A549 (cell line): ENCODE measurements around the gene EOGT. TPM values are rescaled to one million over a fixed set of nuclear protein-coding genes. Genes with fewer than 3 reads are reported as not detected.

Experiments
- ATAC-seq, 2 experiments: fragments of 200-7000 bp in 1 of 2; fragments of >200 bp in 1 of 2; cut with Nextera tagmentation in 1 of 2; cut with Tn5 transposase in 1 of 2; 3 replicates each; pipeline versions ENCODE4 v1.8.0 to v1.9.1; 2018 to 2020; ENCODE audit warnings: mild to moderate bottlenecking in 1 of 2, moderate library complexity in 1 of 2
- CTCF ChIA-PET: fragments of 300-600 bp; sonication (Branson Sonifier 250); formaldehyde crosslinking; extraction: SDS; loops from one replicate; lab custom pipeline; 2021; ENCODE audit warnings: antibody characterized with exemption, inconsistent platforms; lab: Yijun Ruan, JAX
- POLR2A ChIA-PET: fragments of 350-600 bp; formaldehyde crosslinking; extraction: SDS; loops from one replicate; lab custom pipeline; 2021; ENCODE audit warnings: antibody characterized with exemption, inconsistent platforms; lab: Yijun Ruan, JAX
- DNase-seq, 2 experiments: peaks; one replicate each; pipeline versions ENCODE4 v3.0.0 to v3.0.0-alpha.2; 2011 to 2016; ENCODE audit warnings: low read depth in 1 of 2, low spot score in 1 of 2
- FAIRE-seq: peaks from 2 replicates; lab custom pipeline; 2011; peaks lifted over from hg19 to GRCh38; lab: Jason Lieb, UNC
- H3K27ac ChIP-seq, 2 experiments: fragments of >200 bp; sonication (Bioruptor Twin); formaldehyde crosslinking; 3 replicates each; pipeline ENCODE4 v1.5.1; 2016 to 2017
- H3K4me1 ChIP-seq: fragments of >200 bp; sonication (Bioruptor Twin); formaldehyde crosslinking; 3 replicates; pipeline ENCODE4 v1.6.1; 2016
- H3K4me2 ChIP-seq: fragments of >200 bp; sonication (Bioruptor Twin); formaldehyde crosslinking; 3 replicates; pipeline ENCODE4 v1.6.1; 2016
- H3K4me3 ChIP-seq: fragments of >200 bp; sonication (Bioruptor Twin); formaldehyde crosslinking; 3 replicates; pipeline ENCODE4 v1.5.1; 2016
- H3K9me3 ChIP-seq: fragments of >200 bp; sonication (Bioruptor Twin); formaldehyde crosslinking; 3 replicates; pipeline ENCODE4 v1.6.1; 2016
- BCL3 ChIP-seq: fragments of >200 bp; sonication (Bioruptor Twin); formaldehyde crosslinking; IDR thresholded peaks from 3 replicates; pipeline ENCODE4 v1.6.1; 2016
- BHLHE40 ChIP-seq: IDR thresholded peaks from 2 replicates; pipeline ENCODE4 v1.6.1; 2012; ENCODE audit warnings: low read depth, low read length, inconsistent platforms
- CBX8 ChIP-seq: fragments of 200-600 bp; sonication (generic); IDR thresholded peaks from 2 replicates; pipeline ENCODE4 v1.6.1; 2016
- CHD2 ChIP-seq: fragments of 150-350 bp; IDR thresholded peaks from 2 replicates; pipeline ENCODE4 v1.6.1; 2014; ENCODE audit warnings: low read length; ENCODE audit not compliant: partially characterized antibody
- CHD4 ChIP-seq: fragments of 200-600 bp; sonication (generic); IDR thresholded peaks from 2 replicates; pipeline ENCODE4 v1.6.1; 2016; ENCODE audit warnings: antibody characterized with exemption, mild to moderate bottlenecking, borderline replicate concordance
- EHF ChIP-seq: fragments of 250-450 bp; sonication (Bioruptor Pico); IDR thresholded peaks from 2 replicates; pipeline ENCODE4 v1.5.0; 2020; ENCODE audit warnings: mild to moderate bottlenecking
- EHMT2 ChIP-seq: fragments of 200-600 bp; sonication (generic); IDR thresholded peaks from 2 replicates; pipeline ENCODE4 v1.6.1; 2016; ENCODE audit warnings: antibody characterized with exemption, low read depth, mild to moderate bottlenecking, moderate library complexity
- HEYL ChIP-seq: fragments of 250-450 bp; sonication (Bioruptor Pico); IDR thresholded peaks from 2 replicates; pipeline ENCODE4 v1.8.0; 2021; ENCODE audit warnings: mild to moderate bottlenecking, moderate library complexity
- HOXB13 ChIP-seq: fragments of 250-450 bp; sonication (Bioruptor Pico); IDR thresholded peaks from 2 replicates; pipeline ENCODE4 v1.5.0; 2020; ENCODE audit warnings: low read depth, mild to moderate bottlenecking, moderate library complexity
- KDM5A ChIP-seq: fragments of 200-600 bp; sonication (generic); IDR thresholded peaks from 2 replicates; pipeline ENCODE4 v1.6.1; 2016; ENCODE audit warnings: antibody characterized with exemption, mild to moderate bottlenecking
- MAFK ChIP-seq: fragments of 450-650 bp; IDR thresholded peaks from 2 replicates; pipeline ENCODE4 v1.6.1; 2014; ENCODE audit not compliant: partially characterized antibody
- MAX ChIP-seq: IDR thresholded peaks from 2 replicates; pipeline ENCODE4 v1.6.1; 2012
- MAZ ChIP-seq: fragments of 150-350 bp; IDR thresholded peaks from 2 replicates; pipeline ENCODE4 v1.6.1; 2014; ENCODE audit warnings: antibody characterized with exemption, low read depth, low read length, borderline replicate concordance
- MYC ChIP-seq: IDR thresholded peaks from 2 replicates; pipeline ENCODE4 v1.6.1; 2012; ENCODE audit warnings: mild to moderate bottlenecking, inconsistent platforms, low read length, improper control_type of control experiment, borderline replicate concordance
- NFE2L2 ChIP-seq: fragments of 150-350 bp; conservative IDR thresholded peaks from 2 replicates; pipeline ENCODE4 v1.6.1; 2014; ENCODE audit warnings: low read length
- NPAS2 ChIP-seq: fragments of 250-450 bp; sonication (Bioruptor Pico); IDR thresholded peaks from 2 replicates; pipeline ENCODE4 v1.8.0; 2022; ENCODE audit warnings: mild to moderate bottlenecking, moderate library complexity, borderline replicate concordance
- PBX3 ChIP-seq: IDR thresholded peaks from 2 replicates; pipeline ENCODE4 v1.6.1; 2012
- PHF8 ChIP-seq: fragments of 200-600 bp; sonication (generic); IDR thresholded peaks from 2 replicates; pipeline ENCODE4 v1.6.1; 2016; ENCODE audit warnings: low read depth, mild to moderate bottlenecking, antibody characterized with exemption, moderate library complexity, borderline replicate concordance
- POLR2A ChIP-seq: IDR thresholded peaks from 2 replicates; pipeline ENCODE4 v1.6.1; 2012; ENCODE audit warnings: mild to moderate bottlenecking, low read length
- RAD21 ChIP-seq, 2 experiments: fragments of >200 bp in 1 of 2; sonication (Bioruptor Twin) in 1 of 2; formaldehyde crosslinking in 1 of 2; IDR thresholded peaks in 1 of 2; conservative IDR thresholded peaks in 1 of 2; 2 replicates in 1 of 2; 3 replicates in 1 of 2; pipeline ENCODE4 v1.6.1; 2012 to 2018; ENCODE audit warnings: inconsistent platforms in 1 of 2
- RCOR1 ChIP-seq: fragments of 150-350 bp; IDR thresholded peaks from 2 replicates; pipeline ENCODE4 v1.6.1; 2014; ENCODE audit warnings: antibody characterized with exemption, low read length, low read depth
- REST ChIP-seq: fragments of 200-600 bp; sonication (generic); IDR thresholded peaks from 2 replicates; pipeline ENCODE4 v1.6.1; 2016; ENCODE audit warnings: antibody characterized with exemption, mild to moderate bottlenecking, moderate library complexity
- RFX5 ChIP-seq: fragments of 450-650 bp; IDR thresholded peaks from 2 replicates; pipeline ENCODE4 v1.7.1; 2014; ENCODE audit warnings: antibody characterized with exemption, mild to moderate bottlenecking, moderate library complexity
- SMC3 ChIP-seq: fragments of >200 bp; sonication (Bioruptor Twin); formaldehyde crosslinking; IDR thresholded peaks from 3 replicates; pipeline ENCODE4 v1.6.1; 2018; ENCODE audit warnings: inconsistent platforms
- TFCP2L1 ChIP-seq: fragments of 250-450 bp; sonication (Bioruptor Pico); IDR thresholded peaks from 2 replicates; pipeline ENCODE4 v1.5.0; 2021; ENCODE audit warnings: mild to moderate bottlenecking
- ZC3H11A ChIP-seq: fragments of 450-650 bp; IDR thresholded peaks from 2 replicates; pipeline ENCODE4 v1.6.1; 2014; ENCODE audit warnings: antibody characterized with exemption, mild to moderate bottlenecking
- ZSCAN20 ChIP-seq: fragments of 250-450 bp; sonication (Bioruptor Pico); IDR thresholded peaks from 2 replicates; pipeline ENCODE4 v1.8.0; 2022; ENCODE audit warnings: mild to moderate bottlenecking, moderate library complexity
- WGBS: methylation state at CpG from one replicate; pipeline ENCODE4 v1.1.6; 2017; ENCODE audit errors: missing lambda C conversion rate; 5-methylcytosine and 5-hydroxymethylcytosine counted together
- polyA plus RNA-seq, 4 experiments: library from polyadenylated mRNA; depleted of rRNA in 3 of 4; stranded (reverse); fragments of >200 nt; fragmentation: RNase III in 1 of 4; extraction: RNeasy Plus Mini Kit Qiagen cat#74134 plus additional on column Dnase treatment in 1 of 4; gene quantifications; 2 replicates in 3 of 4; 3 replicates in 1 of 4; pipeline ENCODE4 v1.2.3, GENCODE V29; 2011 to 2017

The EOGT gene
- polyA plus RNA-seq, 2 of the 4 experiments (the other 2 are of a cell fraction), result 9.3 to 11.1 TPM

GRCh38 chr3:68953816-68954444 lies 59.6 kb downstream of the EOGT start:
- Histone ChIP-seq H3K4me2 (no peak overlapping the region), H3K4me1 (no peaks in the 10 kb centered on the region), H3K27ac (no peak overlapping the region), H3K4me3 (no peak overlapping the region), H3K9me3 (no peaks in the 10 kb centered on the region)
- POLR2A ChIA-PET, result no interaction called here
- no peak for FAIRE-seq
- WGBS, result 36% methylated on average over 6 of the region's 6 CpGs
- no peak for DNase-seq
- TF ChIP-seq BCL3 (no peak), EHMT2 (no peak), NPAS2 (no peak), MYC (no peak), REST (no peak), SMC3 (no peak), RCOR1 (no peak), ZC3H11A (no peak), PHF8 (no peak), MAZ (no peak), BHLHE40 (no peak), TFCP2L1 (no peak), CHD4 (no peak), ZSCAN20 (CRISPR knock-in tag) (no peak), POLR2A (no peak), MAX (no peak), CBX8 (no peak), KDM5A (no peak), HOXB13 (no peak), HEYL (CRISPR knock-in tag) (no peak)
- CTCF ChIA-PET, result interaction anchor here (0.8 kb wide), 1 partner anchor 18 kb away, joined by 3 read pairs; no protein-coding TSS in a partner anchor
- ATAC-seq, result no peak

- TF ChIP-seq PHF8 (no peak), NFE2L2 (no peak), EHF (no peak), SMC3 (no peak), HOXB13 (no peak), RFX5 (no peak), EHMT2 (no peak), MAZ (no peak), MAFK (no peak), CHD2 (no peak), BHLHE40 (no peak), RAD21 (conservative IDR thresholded peaks at IDR 0.05 in 1 of 2, IDR thresholded peaks at IDR 0.05 in 1 of 2) (no peak), REST (no peak), PBX3 (no peak)
- no peak for FAIRE-seq
- Histone ChIP-seq H3K27ac (no peak overlapping the region), H3K4me3 (no peak overlapping the region), H3K9me3 (no peaks in the 10 kb centered on the region), H3K4me2 (no peak overlapping the region), H3K4me1 (no peaks in the 10 kb centered on the region)
- ChIA-PET POLR2A (no interaction called here), CTCF (interaction anchor here (0.7 kb wide), 1 partner anchor 10 kb away, joined by 3 read pairs; no protein-coding TSS in a partner anchor)
- no peak for DNase-seq
- WGBS, result 0% methylated on average over 1 of the region's 1 CpG
- ATAC-seq, result no peak
Measured at GRCh38 chr3:68945225-68945624, 68.3 kb downstream of the EOGT start.
